DND-41 (cell line): ENCODE results near the gene DUSP8.

ENCODE experiments used
- ATAC-seq: fragments of 200-7000 bp; cut with Tn5 transposase; 3 replicates; pipeline ENCODE4 v1.9.1; 2021; ENCODE audit warnings: low read depth; ENCODE audit not compliant: insufficient read depth
- DNase-seq: peaks from one replicate; pipeline ENCODE4 v3.0.0-alpha.2; 2020
- H2AFZ ChIP-seq: 2 replicates; pipeline ENCODE4 v1.6.0; 2012; ENCODE audit warnings: low read depth, low read length
- H3K27ac ChIP-seq: 2 replicates; pipeline ENCODE4 v1.5.1; 2012; ENCODE audit warnings: low read length, inconsistent platforms
- H3K27me3 ChIP-seq: fragments of 200-600 bp; sonication (generic); 2 replicates; pipeline ENCODE4 v1.6.0; 2012; ENCODE audit warnings: low read length, mild to moderate bottlenecking, inconsistent platforms; ENCODE audit not compliant: insufficient read depth, poor library complexity
- H3K36me3 ChIP-seq: 2 replicates; pipeline ENCODE4 v1.5.1; 2012; ENCODE audit warnings: low read length, inconsistent platforms; ENCODE audit not compliant: insufficient read depth
- H3K4me1 ChIP-seq: 2 replicates; pipeline ENCODE4 v1.5.1; 2012; ENCODE audit warnings: mild to moderate bottlenecking, low read length; ENCODE audit not compliant: insufficient read depth
- H3K4me2 ChIP-seq: 2 replicates; pipeline ENCODE4 v1.6.0; 2012; ENCODE audit warnings: mild to moderate bottlenecking, moderate library complexity, low read length, inconsistent platforms; ENCODE audit not compliant: insufficient read depth
- H3K4me3 ChIP-seq, 2 experiments: fragments of 200-600 bp in 1 of 2; shearing (Covaris generic) in 1 of 2; 2 replicates each; pipeline ENCODE4 v1.5.1; 2012 to 2016; ENCODE audit warnings: inconsistent platforms in 2 of 2, low read length in 2 of 2, mild to moderate bottlenecking in 2 of 2, low read depth in 1 of 2, moderate library complexity in 1 of 2
- H3K79me2 ChIP-seq: 2 replicates; pipeline ENCODE4 v1.6.0; 2012; ENCODE audit warnings: low read length, inconsistent platforms; ENCODE audit not compliant: insufficient read depth
- H3K9ac ChIP-seq: 2 replicates; pipeline ENCODE4 v1.6.0; 2012; ENCODE audit warnings: low read depth, mild to moderate bottlenecking, inconsistent platforms, low read length, moderate library complexity
- H3K9me3 ChIP-seq: 2 replicates; pipeline ENCODE4 v1.5.1; 2012; ENCODE audit warnings: low read length, moderate library complexity, mild to moderate bottlenecking, inconsistent platforms; ENCODE audit not compliant: insufficient read depth, severe bottlenecking
- H4K20me1 ChIP-seq: 2 replicates; pipeline ENCODE4 v1.6.0; 2012; ENCODE audit warnings: low read length; ENCODE audit not compliant: insufficient read depth
- CTCF ChIP-seq: IDR thresholded peaks from 2 replicates; pipeline ENCODE4 v1.5.1; 2012; ENCODE audit warnings: borderline replicate concordance, low read length, moderate library complexity, mild to moderate bottlenecking; ENCODE audit not compliant: poor library complexity, severe bottlenecking; ENCODE audit errors: extremely low read depth
- EZH2 ChIP-seq: IDR thresholded peaks from 3 replicates; pipeline ENCODE4 v1.6.1; 2012; ENCODE audit warnings: borderline replicate concordance, low read depth, mild to moderate bottlenecking, moderate library complexity, low read length, inconsistent platforms; ENCODE audit not compliant: severe bottlenecking

Gene DUSP8

GRCh38 chr11:1570001-1570453 lies 2.0 kb downstream of the DUSP8 start:
- H3K27ac ChIP-seq, result no peak overlapping the region
- DNase-seq (no peak), ATAC-seq (no peak)
- no peaks in the 10 kb centered on the region for H3K4me1 ChIP-seq
- H3K9me3 ChIP-seq, result no peaks in the 10 kb centered on the region
- TF ChIP-seq CTCF, result no peak
- no peak for TF ChIP-seq EZH2
- H3K36me3 ChIP-seq, result no peaks in the 10 kb centered on the region
- H3K4me3 ChIP-seq, result no peak overlapping the region
- H3K9ac ChIP-seq, result no peak overlapping the region
- no peaks in the 10 kb centered on the region for H3K27me3 ChIP-seq
- H3K79me2 ChIP-seq, result no peaks in the 10 kb centered on the region
- H2AFZ ChIP-seq, result no peak overlapping the region
- no peak overlapping the region for H3K4me2 ChIP-seq
- H4K20me1 ChIP-seq, result peaks cover 13% of the 10 kb centered on the region

GRCh38 chr11:1569251-1569780 lies 2.8 kb downstream of the DUSP8 start:
- TF ChIP-seq CTCF (no peak), EZH2 (no peak)
- Histone ChIP-seq H3K4me3 (no peak overlapping the region), H2AFZ (no peak overlapping the region), H3K27ac (no peak overlapping the region), H4K20me1 (peaks cover 13% of the 10 kb centered on the region), H3K9ac (no peak overlapping the region), H3K4me2 (no peak overlapping the region), H3K4me1 (no peaks in the 10 kb centered on the region), H3K79me2 (no peaks in the 10 kb centered on the region), H3K27me3 (no peaks in the 10 kb centered on the region), H3K36me3 (no peaks in the 10 kb centered on the region), H3K9me3 (no peaks in the 10 kb centered on the region)
- ATAC-seq, result no peak
- DNase-seq, result no peak

- TF ChIP-seq CTCF (no peak), EZH2 (no peak)
- peaks cover 13% of the 10 kb centered on the region for H4K20me1 ChIP-seq
Observed at GRCh38 chr11:1568441-1568911, 3.6 kb downstream of the DUSP8 start.

More at GRCh38 chr11:1568441-1568911, 3.6 kb downstream of the DUSP8 start:
- no peaks in the 10 kb centered on the region for H3K27me3 ChIP-seq
- peak; percentile 35 for DNase-seq
- H3K27ac ChIP-seq, result no peak overlapping the region
- ATAC-seq, result peak; percentile 43; the same call in 2 of the 3 replicates
- H3K9ac ChIP-seq, result no peak overlapping the region
- no peaks in the 10 kb centered on the region for H3K79me2 ChIP-seq
- no peak overlapping the region for H3K4me3 ChIP-seq
- H3K4me2 ChIP-seq, result no peak overlapping the region
- no peaks in the 10 kb centered on the region for H3K36me3 ChIP-seq
- H2AFZ ChIP-seq, result no peak overlapping the region
- no peaks in the 10 kb centered on the region for H3K9me3 ChIP-seq
- H3K4me1 ChIP-seq, result no peaks in the 10 kb centered on the region
